Endothelial cell of umbilical vein (primary cell): ENCODE measurements around the gene BTG1. TPM values are rescaled to one million over a fixed set of nuclear protein-coding genes. Genes with fewer than 3 reads are reported as not detected.

Experiments used
- BruUV-seq: library from RNA; stranded (reverse); fragments of 400-500 nt; replicated peaks from 2 replicates; lab custom pipeline; 2021; lab: Mats Ljungman, UMichigan
- CTCF ChIA-PET: fragments of 300-600, 350-600 bp; sonication (Branson Sonifier 250); formaldehyde crosslinking; loops from one replicate; lab custom pipeline; 2021; ENCODE audit warnings: antibody characterized with exemption, inconsistent platforms; lab: Charles Lee
- POLR2A ChIA-PET: fragments of 300-600, 350-600 bp; sonication (Branson Sonifier 250); formaldehyde crosslinking; loops from one replicate; lab custom pipeline; 2021; ENCODE audit warnings: antibody characterized with exemption, inconsistent platforms; lab: Charles Lee
- DNase-seq: peaks from one replicate; pipeline ENCODE4 v3.0.0-alpha.2; 2011; ENCODE audit warnings: low read depth, low spot score
- FAIRE-seq: peaks from 2 replicates; lab custom pipeline; 2011; peaks lifted over from hg19 to GRCh38; lab: Jason Lieb, UNC
- H2AFZ ChIP-seq: 2 replicates; pipeline ENCODE4 v1.6.0; 2012; ENCODE audit warnings: low read depth, low read length, control low read depth, inconsistent platforms
- H3K27ac ChIP-seq: 2 replicates; pipeline ENCODE4 v1.5.1; 2011; ENCODE audit warnings: low read depth, mild to moderate bottlenecking, control low read depth, low read length, moderate library complexity; ENCODE audit not compliant: insufficient read depth
- H3K27me3 ChIP-seq, 2 experiments: 2 replicates each; pipeline versions ENCODE4 v1.6.0 to v1.6.1; 2011; ENCODE audit warnings: low read length in 2 of 2, mixed read lengths in 1 of 2; ENCODE audit not compliant: control insufficient read depth in 2 of 2, insufficient read depth in 2 of 2
- H3K36me3 ChIP-seq, 2 experiments: 2 replicates in 1 of 2; 3 replicates in 1 of 2; pipeline ENCODE4 v1.5.1; 2011; ENCODE audit warnings: low read length in 2 of 2, mild to moderate bottlenecking in 1 of 2, moderate library complexity in 1 of 2; ENCODE audit not compliant: control insufficient read depth in 2 of 2, insufficient read depth in 2 of 2; ENCODE audit errors: extremely low read depth in 1 of 2
- H3K4me1 ChIP-seq: 3 replicates; pipeline ENCODE4 v1.5.1; 2011; ENCODE audit warnings: mild to moderate bottlenecking, low read length; ENCODE audit not compliant: control insufficient read depth, insufficient read depth; ENCODE audit errors: extremely low read depth
- H3K4me2 ChIP-seq: 2 replicates; pipeline ENCODE4 v1.6.1; 2011; ENCODE audit warnings: low read length, control low read depth, mixed read lengths; ENCODE audit not compliant: insufficient read depth
- H3K4me3 ChIP-seq, 3 experiments: fragments of 200-600 bp in 1 of 3; sonication (generic), shearing (Covaris generic) in 1 of 3; replicated peaks in 1 of 3; 2 replicates each; pipeline ENCODE4 v1.5.1; 2011 to 2016; ENCODE audit warnings: control low read depth in 3 of 3, low read length in 3 of 3, mild to moderate bottlenecking in 2 of 3, inconsistent platforms in 1 of 3, low read depth in 1 of 3, moderate library complexity in 1 of 3; ENCODE audit not compliant: insufficient read depth in 1 of 3
- H3K79me2 ChIP-seq: 2 replicates; pipeline ENCODE4 v1.6.0; 2012; ENCODE audit warnings: low read length, inconsistent platforms; ENCODE audit not compliant: control insufficient read depth, insufficient read depth
- H3K9ac ChIP-seq: replicated peaks from 2 replicates; pipeline ENCODE3; 2011; ENCODE audit warnings: low read length, control low read depth; ENCODE audit not compliant: insufficient read depth; ENCODE audit errors: extremely low read depth
- H3K9me1 ChIP-seq: replicated peaks from 3 replicates; pipeline ENCODE4 v1.6.0; 2011; ENCODE audit warnings: mild to moderate bottlenecking, low read length; ENCODE audit not compliant: control insufficient read depth, insufficient read depth; ENCODE audit errors: extremely low read depth
- H3K9me3 ChIP-seq: replicated peaks from 2 replicates; pipeline ENCODE4 v1.5.1; 2012; ENCODE audit warnings: low read length, inconsistent platforms; ENCODE audit not compliant: control insufficient read depth, insufficient read depth
- H4K20me1 ChIP-seq: replicated peaks from 2 replicates; pipeline ENCODE3; 2011; ENCODE audit warnings: mild to moderate bottlenecking, low read length; ENCODE audit not compliant: control insufficient read depth, insufficient read depth; ENCODE audit errors: extremely low read depth
- EZH2 ChIP-seq: IDR thresholded peaks from 2 replicates; pipeline ENCODE4 v1.6.1; 2012; ENCODE audit warnings: borderline replicate concordance, low read depth, mild to moderate bottlenecking, moderate library complexity, low read length, inconsistent platforms; ENCODE audit not compliant: severe bottlenecking
- FOS ChIP-seq: IDR thresholded peaks from 2 replicates; pipeline ENCODE4 v1.6.1; 2011; ENCODE audit warnings: mild to moderate bottlenecking, low read length, moderate library complexity, borderline replicate concordance; ENCODE audit not compliant: insufficient read depth
- GATA2 ChIP-seq: IDR thresholded peaks from 2 replicates; pipeline ENCODE4 v1.7.0; 2011; ENCODE audit warnings: low read depth, mild to moderate bottlenecking, moderate library complexity, mixed read lengths, low read length; ENCODE audit not compliant: insufficient read length, insufficient read depth
- JUN ChIP-seq: IDR thresholded peaks from 2 replicates; pipeline ENCODE4 v1.6.1; 2011; ENCODE audit warnings: borderline replicate concordance, low read depth; ENCODE audit not compliant: insufficient read length, insufficient read depth
- MYC ChIP-seq: IDR thresholded peaks from one replicate; pipeline ENCODE4 v1.6.1; 2011; ENCODE audit warnings: mild to moderate bottlenecking, low read depth, low read length
- POLR2A ChIP-seq: IDR thresholded peaks from 2 replicates; pipeline ENCODE4 v1.6.1; 2012; ENCODE audit warnings: low read depth, mild to moderate bottlenecking, control low read depth, low read length
- POLR2AphosphoS5 ChIP-seq: IDR thresholded peaks from 2 replicates; pipeline ENCODE4 v1.6.1; 2012; ENCODE audit warnings: low read depth, mild to moderate bottlenecking, control low read depth, low read length, moderate library complexity; ENCODE audit not compliant: insufficient read depth
- dilution Hi-C: fragments of 300-500 bp; cut with MboI; formaldehyde crosslinking; loops from one replicate; pipeline ENCODE4 v1.15.0; 2019; ENCODE audit warnings: low sequenced_read_pairs; ENCODE audit not compliant: extremely low pct_ligation_motif_present
- intact Hi-C: fragments of 100-400 bp; cut with micrococcal nuclease; formaldehyde crosslinking; loops from one replicate; pipeline ENCODE4 v1.10.0; 2022
- polyA plus RNA-seq, 4 experiments: library from polyadenylated mRNA; depleted of rRNA in 3 of 4; stranded (reverse) in 3 of 4; unstranded in 1 of 4; fragments of >200 nt; gene quantifications; 2 replicates each; pipeline versions ENCODE4 v1.2.1 to v1.2.3, GENCODE V29; 2011 to 2012; ENCODE audit warnings: missing spikeins in 1 of 4
- total RNA-seq: library from RNA; stranded (reverse); gene quantifications from 2 replicates; pipeline ENCODE4 v1.2.3, GENCODE V29; 2021
- TF ChIP-seq, protein P1 (sequence below), 2 donors: IDR thresholded peaks; 1 replicate in 1 of 2; 2 replicates in 1 of 2; pipeline ENCODE4 v1.5.1; 2011; ENCODE audit warnings: low read length in 2 of 2, mild to moderate bottlenecking in 2 of 2, moderate library complexity in 2 of 2, control low read depth in 1 of 2, inconsistent platforms in 1 of 2, low read depth in 1 of 2; ENCODE audit not compliant: insufficient read depth in 1 of 2; ENCODE audit errors: extremely low read depth in 1 of 2
- TF ChIP-seq, protein P2 (sequence below): IDR thresholded peaks from 2 replicates; pipeline ENCODE4 v1.6.1; 2011; ENCODE audit not compliant: insufficient read depth, insufficient read length

BTG1 gene
- total and polyA plus RNA-seq, 2 donors (not counting 3 experiments of a cell fraction or from before 2014, with no cell fraction given): 42.8 to 104 TPM

DNA sequence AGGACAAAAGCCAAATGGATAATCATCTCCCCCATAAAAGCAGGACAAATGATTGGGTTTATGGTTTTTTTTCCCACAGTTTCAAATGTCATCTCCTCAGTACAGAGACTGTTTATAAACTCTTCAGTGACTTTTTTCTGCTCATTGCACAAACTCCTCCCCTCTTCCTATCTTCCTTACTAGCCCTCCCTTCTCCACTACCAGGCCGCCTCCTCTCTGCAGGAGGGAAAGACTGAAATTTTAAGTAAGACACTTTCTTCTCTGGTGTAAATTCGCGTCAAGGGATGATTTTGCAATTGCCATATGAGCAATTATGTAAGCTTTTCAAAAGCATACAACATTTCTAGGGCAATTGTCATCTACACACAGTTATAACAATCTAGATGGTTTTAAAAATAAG lies 37.0 kb downstream of the BTG1 start:
- no peak overlapping the region for H3K27ac ChIP-seq
- no peaks in the 10 kb centered on the region for H4K20me1 ChIP-seq
- H3K27me3 ChIP-seq: no peaks in the 10 kb centered on the region
- H3K4me1 ChIP-seq: no peaks in the 10 kb centered on the region
- H3K9ac ChIP-seq: no peak overlapping the region
- POLR2A ChIA-PET: no interaction called here
- dilution Hi-C loops: no loop called here
- H3K9me3 ChIP-seq: no peaks in the 10 kb centered on the region
- H2AFZ ChIP-seq: no peak overlapping the region
- H3K9me1 ChIP-seq: peaks cover 2% of the 10 kb centered on the region
- H3K79me2 ChIP-seq: no peaks in the 10 kb centered on the region
- H3K4me3 ChIP-seq: no peak overlapping the region
- no peak overlapping the region for H3K4me2 ChIP-seq
- TF ChIP-seq, protein P1, sequence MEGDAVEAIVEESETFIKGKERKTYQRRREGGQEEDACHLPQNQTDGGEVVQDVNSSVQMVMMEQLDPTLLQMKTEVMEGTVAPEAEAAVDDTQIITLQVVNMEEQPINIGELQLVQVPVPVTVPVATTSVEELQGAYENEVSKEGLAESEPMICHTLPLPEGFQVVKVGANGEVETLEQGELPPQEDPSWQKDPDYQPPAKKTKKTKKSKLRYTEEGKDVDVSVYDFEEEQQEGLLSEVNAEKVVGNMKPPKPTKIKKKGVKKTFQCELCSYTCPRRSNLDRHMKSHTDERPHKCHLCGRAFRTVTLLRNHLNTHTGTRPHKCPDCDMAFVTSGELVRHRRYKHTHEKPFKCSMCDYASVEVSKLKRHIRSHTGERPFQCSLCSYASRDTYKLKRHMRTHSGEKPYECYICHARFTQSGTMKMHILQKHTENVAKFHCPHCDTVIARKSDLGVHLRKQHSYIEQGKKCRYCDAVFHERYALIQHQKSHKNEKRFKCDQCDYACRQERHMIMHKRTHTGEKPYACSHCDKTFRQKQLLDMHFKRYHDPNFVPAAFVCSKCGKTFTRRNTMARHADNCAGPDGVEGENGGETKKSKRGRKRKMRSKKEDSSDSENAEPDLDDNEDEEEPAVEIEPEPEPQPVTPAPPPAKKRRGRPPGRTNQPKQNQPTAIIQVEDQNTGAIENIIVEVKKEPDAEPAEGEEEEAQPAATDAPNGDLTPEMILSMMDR (IDR thresholded peaks at IDR 0.05; ENCODE audit: extremely low read depth in 1 of 2, insufficient read depth in 1 of 2, low read depth in 1 of 2, low read length in 2 of 2): no peak
- no peak for TF ChIP-seq GATA2
- FAIRE-seq: no peak
- CTCF ChIA-PET: no interaction called here
- no peaks in the 10 kb centered on the region for H3K36me3 ChIP-seq
- BruUV-seq: no TSS peak
- intact Hi-C loops: no loop called here
- DNase-seq: no peak

DNA sequence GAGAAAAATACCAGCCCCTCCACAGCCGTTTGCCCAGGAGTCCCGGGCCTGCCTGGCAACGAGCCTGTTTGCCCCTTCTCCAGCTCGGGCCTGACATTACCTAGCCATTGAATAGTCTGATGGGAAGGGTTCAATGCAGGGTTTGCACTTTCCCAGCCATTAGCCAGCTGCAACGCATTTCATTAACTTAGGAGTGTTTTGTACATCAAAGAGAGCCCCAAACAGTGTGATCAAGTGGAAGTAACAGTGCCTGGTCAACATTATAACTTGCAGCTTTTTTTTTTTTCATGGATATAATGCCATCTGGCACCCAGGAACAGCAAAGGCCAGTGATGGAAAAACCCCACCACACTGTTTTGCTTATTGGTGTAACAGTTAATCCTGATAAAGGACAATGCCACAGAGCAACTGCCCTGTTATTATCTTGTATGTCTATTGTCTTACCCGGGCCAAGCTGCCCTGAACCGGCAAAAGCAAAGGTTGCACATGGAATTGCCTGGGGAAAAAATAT lies 38.0 kb downstream of the BTG1 start:
- DNase-seq (no peak), FAIRE-seq (no peak)
- Histone ChIP-seq H3K79me2 (no peaks in the 10 kb centered on the region), H3K4me1 (no peaks in the 10 kb centered on the region), H3K9ac (no peak overlapping the region), H4K20me1 (no peaks in the 10 kb centered on the region), H3K9me1 (peaks cover 2% of the 10 kb centered on the region), H3K9me3 (no peaks in the 10 kb centered on the region), H3K4me2 (no peak overlapping the region), H3K36me3 (no peaks in the 10 kb centered on the region), H3K4me3 (no peak overlapping the region), H3K27ac (no peak overlapping the region), H2AFZ (no peak overlapping the region), H3K27me3 (no peaks in the 10 kb centered on the region)
- intact Hi-C loops: no loop called here
- CTCF ChIA-PET: interaction anchor here (1.2 kb wide), 1 partner anchor 20 kb away, joined by 3 read pairs; no protein-coding TSS in a partner anchor
- dilution Hi-C loops: no loop called here
- no TSS peak for BruUV-seq
- TF ChIP-seq MYC (no peak), JUN (no peak), FOS (no peak), POLR2AphosphoS5 (no peak), GATA2 (no peak), EZH2 (no peak), POLR2A (no peak)
- TF ChIP-seq, protein P1 (IDR thresholded peaks at IDR 0.05; ENCODE audit: extremely low read depth in 1 of 2, insufficient read depth in 1 of 2, low read depth in 1 of 2, low read length in 2 of 2): no peak
- TF ChIP-seq, protein P2, sequence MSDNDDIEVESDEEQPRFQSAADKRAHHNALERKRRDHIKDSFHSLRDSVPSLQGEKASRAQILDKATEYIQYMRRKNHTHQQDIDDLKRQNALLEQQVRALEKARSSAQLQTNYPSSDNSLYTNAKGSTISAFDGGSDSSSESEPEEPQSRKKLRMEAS: no peak
- POLR2A ChIA-PET: no interaction called here
